BE2C (cell line): ENCODE data around the gene SELENOW.

ENCODE experiments used
- DNase-seq: peaks from one replicate; pipeline ENCODE4 v3.0.0-alpha.2; 2020
- H3K27me3 ChIP-seq: fragments of 250-450 bp; sonication (Bioruptor Pico); 2 replicates; pipeline ENCODE4 v1.5.1; 2020; ENCODE audit warnings: mild to moderate bottlenecking
- H3K36me3 ChIP-seq: fragments of 250-450 bp; sonication (Bioruptor Pico); 2 replicates; pipeline ENCODE4 v1.5.1; 2020; ENCODE audit warnings: mild to moderate bottlenecking
- H3K4me1 ChIP-seq: fragments of 250-450 bp; sonication (Bioruptor Pico); 2 replicates; pipeline ENCODE4 v1.5.1; 2020
- H3K4me3 ChIP-seq: 2 replicates; pipeline ENCODE4 v1.5.1; 2011; ENCODE audit warnings: low read depth, low read length
- H3K9me3 ChIP-seq: fragments of 250-450 bp; sonication (Bioruptor Pico); 2 replicates; pipeline ENCODE4 v1.5.1; 2020
- CTCF ChIP-seq: IDR thresholded peaks from 2 replicates; pipeline ENCODE4 v1.5.1; 2012; ENCODE audit warnings: mild to moderate bottlenecking, low read depth, low read length

SELENOW gene

GRCh38 chr19:47824396-47824795 lies 45.9 kb downstream of the SELENOW start:
- H3K9me3 ChIP-seq: no peaks in the 10 kb centered on the region; the same call in 1 of the 2 replicates
- no peak for TF ChIP-seq CTCF
- no peaks in the 10 kb centered on the region for H3K4me1 ChIP-seq
- DNase-seq: no peak
- H3K36me3 ChIP-seq: no peaks in the 10 kb centered on the region
- H3K27me3 ChIP-seq: peaks cover 9% of the 10 kb centered on the region; the same call in 1 of the 2 replicates
- no peak overlapping the region for H3K4me3 ChIP-seq

- no peak for DNase-seq
- TF ChIP-seq CTCF: no peak
- Histone ChIP-seq H3K4me3 (no peak overlapping the region), H3K36me3 (no peaks in the 10 kb centered on the region), H3K9me3 (no peaks in the 10 kb centered on the region; the same call in 1 of the 2 replicates), H3K4me1 (no peaks in the 10 kb centered on the region), H3K27me3 (no peaks in the 10 kb centered on the region)
These were observed 48.3 kb downstream of the SELENOW start for GRCh38 chr19:47826800-47827199.

GRCh38 chr19:47832723-47833122 lies 54.2 kb downstream of the SELENOW start:
- no peak for DNase-seq

More at GRCh38 chr19:47832723-47833122, 54.2 kb downstream of the SELENOW start:
- Histone ChIP-seq H3K4me1 (no peaks in the 10 kb centered on the region), H3K36me3 (no peaks in the 10 kb centered on the region), H3K27me3 (no peaks in the 10 kb centered on the region), H3K9me3 (no peaks in the 10 kb centered on the region), H3K4me3 (no peak overlapping the region)
- no peak for TF ChIP-seq CTCF
